ENCODE results near the gene FAM151B. TPM values are rescaled to one million over a fixed set of nuclear protein-coding genes. Genes with fewer than 3 reads are reported as not detected.

FAM151B gene
- total RNA-seq, 1 experiment from 2014 or later: 0.72 TPM

- H2AK5ac ChIP-seq (ENCODE audit: insufficient read length, low read length): no peak overlapping the region
- H3K27ac Mint-ChIP-seq: peak overlapping the region in 1 of 3 experiments; percentile 15; a peak in 1 of 7 replicates
- H4K5ac ChIP-seq (ENCODE audit: insufficient read length, low read depth, low read length): no peak overlapping the region
- H2BK5ac ChIP-seq (ENCODE audit: insufficient read length, low read length): no peak overlapping the region
- H3K27me3 Mint-ChIP-seq (ENCODE audit: low read depth): no peaks in the 10 kb centered on the region
- H4K91ac ChIP-seq (ENCODE audit: insufficient read length, low read depth, low read length): no peak overlapping the region
- H3K23ac ChIP-seq (ENCODE audit: insufficient read length, low read depth, low read length): no peak overlapping the region
- no peak overlapping the region for H3K18ac ChIP-seq (ENCODE audit: insufficient read length, low read depth, low read length)
- H2BK120ac ChIP-seq (ENCODE audit: low read depth, low read length, poor library complexity, severe bottlenecking): no peak overlapping the region
- H3K27ac ChIP-seq (ENCODE audit: insufficient read length, low read depth, low read length): no peak overlapping the region
- H3K4me2 ChIP-seq (ENCODE audit: insufficient read depth, insufficient read length, low read length): no peak overlapping the region
- no CpG with 5 or more reads among the region's 5 CpGs for WGBS (ENCODE audit: extremely low coverage, insufficient read length, low lambda C conversion rate)
- H3K4me1 ChIP-seq (ENCODE audit: insufficient read depth, low read length): no peaks in the 10 kb centered on the region
- peaks cover 3 to 5% of the 10 kb centered on the region in 2 experiments for H3K4me1 Mint-ChIP-seq
- DNase-seq: no peak
- H4K20me1 ChIP-seq (ENCODE audit: control insufficient read depth, insufficient read depth, insufficient read length): no peaks in the 10 kb centered on the region
- no peak overlapping the region for H3K14ac ChIP-seq (ENCODE audit: insufficient read depth, low read length)
- H2BK20ac ChIP-seq (ENCODE audit: low read depth, low read length, poor library complexity, severe bottlenecking): no peak overlapping the region
- no peaks in the 10 kb centered on the region for H3K79me2 ChIP-seq (ENCODE audit: insufficient read depth, low read length)
- H3K4me3 Mint-ChIP-seq: no peak overlapping the region
- H3K36me3 Mint-ChIP-seq (ENCODE audit: insufficient read depth in 1 of 3, low read depth in 3 of 3): no peaks in the 10 kb centered on the region
- H3K9me3 ChIP-seq (ENCODE audit: control insufficient read depth, low read depth, low read length): no peaks in the 10 kb centered on the region
- H2BK12ac ChIP-seq (ENCODE audit: insufficient read length, low read depth, low read length): no peak overlapping the region
- no peak overlapping the region for H3K4ac ChIP-seq (ENCODE audit: low read depth, low read length)
- no peak overlapping the region for H2BK15ac ChIP-seq (ENCODE audit: low read depth, low read length)
- H2AFZ ChIP-seq (ENCODE audit: low read length): no peak overlapping the region
- H3T11ph ChIP-seq (ENCODE audit: low read length): no peak overlapping the region
- H3K9me3 Mint-ChIP-seq: no peaks in the 10 kb centered on the region
- TF ChIP-seq, protein P1, sequence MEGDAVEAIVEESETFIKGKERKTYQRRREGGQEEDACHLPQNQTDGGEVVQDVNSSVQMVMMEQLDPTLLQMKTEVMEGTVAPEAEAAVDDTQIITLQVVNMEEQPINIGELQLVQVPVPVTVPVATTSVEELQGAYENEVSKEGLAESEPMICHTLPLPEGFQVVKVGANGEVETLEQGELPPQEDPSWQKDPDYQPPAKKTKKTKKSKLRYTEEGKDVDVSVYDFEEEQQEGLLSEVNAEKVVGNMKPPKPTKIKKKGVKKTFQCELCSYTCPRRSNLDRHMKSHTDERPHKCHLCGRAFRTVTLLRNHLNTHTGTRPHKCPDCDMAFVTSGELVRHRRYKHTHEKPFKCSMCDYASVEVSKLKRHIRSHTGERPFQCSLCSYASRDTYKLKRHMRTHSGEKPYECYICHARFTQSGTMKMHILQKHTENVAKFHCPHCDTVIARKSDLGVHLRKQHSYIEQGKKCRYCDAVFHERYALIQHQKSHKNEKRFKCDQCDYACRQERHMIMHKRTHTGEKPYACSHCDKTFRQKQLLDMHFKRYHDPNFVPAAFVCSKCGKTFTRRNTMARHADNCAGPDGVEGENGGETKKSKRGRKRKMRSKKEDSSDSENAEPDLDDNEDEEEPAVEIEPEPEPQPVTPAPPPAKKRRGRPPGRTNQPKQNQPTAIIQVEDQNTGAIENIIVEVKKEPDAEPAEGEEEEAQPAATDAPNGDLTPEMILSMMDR (conservative IDR thresholded peaks at IDR 0.05): no peak
- no peaks in the 10 kb centered on the region for H3K79me1 ChIP-seq (ENCODE audit: insufficient read depth, low read depth, low read length, poor library complexity, severe bottlenecking)
- H3K23me2 ChIP-seq (ENCODE audit: insufficient read length, low read depth, low read length, poor library complexity, severe bottlenecking): no peaks in the 10 kb centered on the region
- H3K9ac ChIP-seq (ENCODE audit: extremely low read depth, insufficient read length, low read length): no peak overlapping the region
- H4K8ac ChIP-seq (replicated peaks; ENCODE audit: insufficient read length, low read depth, low read length): no peak overlapping the region
- no peaks in the 10 kb centered on the region for H3K27me3 ChIP-seq (ENCODE audit: insufficient read depth, low read length)
- no peak overlapping the region for H3K56ac ChIP-seq (ENCODE audit: insufficient read length, low read depth, low read length)
These were observed 102.9 kb downstream of the FAM151B start for GRCh38 chr5:80590766-80591165.
